Ovary (tissue), 3 donors: ENCODE results near the gene OSBPL5.

Source experiments
- POLR2A ChIP-seq: fragments of 450-650 bp; IDR thresholded peaks from one replicate; pipeline ENCODE4 v1.6.1; 2017; ENCODE audit warnings: antibody characterized with exemption, mild to moderate bottlenecking, moderate library complexity
- TF ChIP-seq, protein P1 (sequence below), 3 donors: fragments of 450-650 bp in 2 of 3; fragments of 200-600 bp in 1 of 3; IDR thresholded peaks; one replicate each; pipeline versions ENCODE4 v1.5.1 to v1.8.0; 2016 to 2022; ENCODE audit warnings: antibody characterized with exemption in 3 of 3, mild to moderate bottlenecking in 1 of 3
- donor health status: DM: no; HTN: no; CAD: no.

DNA sequence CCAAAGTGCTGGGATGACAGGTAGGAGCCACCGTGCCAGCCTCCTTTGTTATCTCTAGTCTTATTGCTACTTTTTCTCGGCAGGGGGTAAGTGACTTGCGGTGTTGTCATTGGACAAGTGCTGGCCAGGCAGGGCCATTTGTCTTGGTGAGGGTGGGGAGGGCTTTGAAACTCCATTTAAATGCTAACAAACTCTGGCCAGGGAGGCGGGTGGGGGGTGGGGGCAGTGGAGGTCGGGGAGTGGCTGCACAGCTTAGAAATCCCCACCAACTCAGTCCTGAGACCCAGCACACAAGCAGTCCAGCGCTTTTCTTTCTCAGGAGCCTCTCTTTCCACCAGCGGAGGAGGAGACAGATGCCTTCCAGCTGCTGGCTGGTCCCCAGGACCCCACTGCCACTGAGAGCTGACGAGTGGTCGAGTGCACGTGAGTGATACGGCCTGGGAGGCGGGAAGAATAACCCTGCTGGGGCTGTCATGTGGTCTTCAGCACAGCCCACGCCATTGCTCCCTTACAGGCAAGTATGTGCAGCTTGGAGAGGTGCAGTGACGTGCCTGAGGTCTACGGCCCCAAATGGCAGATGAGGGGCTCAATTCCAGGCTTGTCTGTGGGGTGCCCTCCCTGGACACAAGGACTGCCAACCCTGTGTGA lies 24.2 kb upstream of the OSBPL5 start:
- no peak for TF ChIP-seq POLR2A
- TF ChIP-seq, protein P1, sequence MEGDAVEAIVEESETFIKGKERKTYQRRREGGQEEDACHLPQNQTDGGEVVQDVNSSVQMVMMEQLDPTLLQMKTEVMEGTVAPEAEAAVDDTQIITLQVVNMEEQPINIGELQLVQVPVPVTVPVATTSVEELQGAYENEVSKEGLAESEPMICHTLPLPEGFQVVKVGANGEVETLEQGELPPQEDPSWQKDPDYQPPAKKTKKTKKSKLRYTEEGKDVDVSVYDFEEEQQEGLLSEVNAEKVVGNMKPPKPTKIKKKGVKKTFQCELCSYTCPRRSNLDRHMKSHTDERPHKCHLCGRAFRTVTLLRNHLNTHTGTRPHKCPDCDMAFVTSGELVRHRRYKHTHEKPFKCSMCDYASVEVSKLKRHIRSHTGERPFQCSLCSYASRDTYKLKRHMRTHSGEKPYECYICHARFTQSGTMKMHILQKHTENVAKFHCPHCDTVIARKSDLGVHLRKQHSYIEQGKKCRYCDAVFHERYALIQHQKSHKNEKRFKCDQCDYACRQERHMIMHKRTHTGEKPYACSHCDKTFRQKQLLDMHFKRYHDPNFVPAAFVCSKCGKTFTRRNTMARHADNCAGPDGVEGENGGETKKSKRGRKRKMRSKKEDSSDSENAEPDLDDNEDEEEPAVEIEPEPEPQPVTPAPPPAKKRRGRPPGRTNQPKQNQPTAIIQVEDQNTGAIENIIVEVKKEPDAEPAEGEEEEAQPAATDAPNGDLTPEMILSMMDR (IDR thresholded peaks at IDR 0.05) = no peak
